Measurements from ENCODE around the gene HTT. TPM values are rescaled to one million over a fixed set of nuclear protein-coding genes. Genes with fewer than 3 reads are reported as not detected.
"Not testable (repeated sequence)": the region's sequence is repeated elsewhere in the genome, so short reads cannot be mapped to it uniquely, and the experiment has no call there.

Gene HTT
- polyA plus RNA-seq, 3 donors: 1.8 to 27.1 (median 3.0) TPM

- H3K4me1 ChIP-seq (ENCODE audit: control insufficient read depth in 1 of 2, insufficient read depth in 2 of 2, low read length in 2 of 2): no peaks in the 10 kb centered on the region
- H3K9ac ChIP-seq (ENCODE audit: insufficient read depth, low read length, poor library complexity, severe bottlenecking): no peak overlapping the region
- no peak overlapping the region for H2AFZ ChIP-seq (ENCODE audit: insufficient read depth, low read depth, low read length, poor library complexity, severe bottlenecking)
- WGBS (ENCODE audit: insufficient coverage): no CpG with 5 or more reads among the region's 2 CpGs
- H3K27me3 Mint-ChIP-seq (ENCODE audit: low read depth in 3 of 3): peaks cover 0 to 2% (median 0%) of the 10 kb centered on the region in 3 donors
- no peak for TF ChIP-seq CTCF (IDR thresholded peaks at IDR 0.05)
- H4K20me1 ChIP-seq (ENCODE audit: insufficient read depth, low read length): no peaks in the 10 kb centered on the region
- H3K4me3 ChIP-seq (replicated peaks in 1 of 3; ENCODE audit: low read depth in 2 of 3, low read length in 3 of 3): no peak overlapping the region
- H3K9me3 ChIP-seq (replicated peaks in 1 of 2; ENCODE audit: control insufficient read depth in 1 of 2, insufficient read depth in 1 of 2, low read length in 2 of 2): no peaks in the 10 kb centered on the region
- H3K4me3 Mint-ChIP-seq: no peak overlapping the region
- no peak overlapping the region for H3K4me2 ChIP-seq (replicated peaks; ENCODE audit: extremely low read depth, low read length, poor library complexity, severe bottlenecking)
- no peaks in the 10 kb centered on the region for H3K4me1 Mint-ChIP-seq
- no peak overlapping the region for H3K27ac Mint-ChIP-seq
- H3K79me2 ChIP-seq (ENCODE audit: insufficient read depth, low read length): no peaks in the 10 kb centered on the region
- H3K27ac ChIP-seq (ENCODE audit: low read depth in 1 of 2, low read length in 2 of 2): no peak overlapping the region
- peaks cover 79 to 93% of the 10 kb centered on the region in 2 donors for H3K36me3 Mint-ChIP-seq
- peaks cover 0 to 2% (median 0%) of the 10 kb centered on the region in 7 donors for H3K9me3 Mint-ChIP-seq
- no peak for DNase-seq
- H3K27me3 ChIP-seq (ENCODE audit: control insufficient read depth in 2 of 2, insufficient read depth in 2 of 2, low read length in 2 of 2): no peaks in the 10 kb centered on the region
- intact Hi-C loops (cut with micrococcal nuclease): no loop called here
- H3K36me3 ChIP-seq (replicated peaks in 1 of 2; ENCODE audit: control insufficient read depth in 1 of 2, insufficient read depth in 2 of 2, low read length in 2 of 2): peaks cover 90 to 98% of the 10 kb centered on the region in 2 donors
Measured at GRCh38 chr4:3145234-3145924, 70.9 kb downstream of the HTT start.

DNA sequence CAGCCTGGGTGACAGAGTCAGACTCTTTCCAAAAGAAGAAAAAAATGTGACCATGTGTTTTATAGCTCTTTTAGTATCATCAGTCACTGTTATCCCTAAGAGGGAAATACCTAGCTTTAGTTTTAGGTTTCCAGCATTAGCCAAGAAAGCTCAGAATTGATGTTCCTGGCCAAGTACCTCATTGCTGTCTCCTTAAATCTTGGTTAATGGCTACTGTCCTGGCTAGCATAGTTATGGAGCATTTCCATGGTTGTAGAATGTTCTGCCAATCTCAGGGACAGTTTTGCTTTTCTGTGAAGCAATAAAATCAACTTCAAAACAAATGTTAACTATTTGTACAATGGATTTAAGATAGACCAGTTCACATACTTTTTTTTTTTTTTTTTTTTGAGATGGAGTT, 74.4 kb downstream of the HTT start:
- Mint-ChIP-seq H3K27ac (no peak overlapping the region), H3K4me3 (no peak overlapping the region), H3K4me1 (no peaks in the 10 kb centered on the region), H3K9me3 (peaks cover 0 to 8% (median 0%) of the 10 kb centered on the region in 7 donors), H3K27me3 (ENCODE audit: low read depth in 3 of 3) (peaks cover 0 to 2% (median 0%) of the 10 kb centered on the region in 3 donors), H3K36me3 (peaks cover 84 to 99% of the 10 kb centered on the region in 2 donors)
- Histone ChIP-seq H3K4me3 (replicated peaks in 1 of 3; ENCODE audit: low read depth in 2 of 3, low read length in 3 of 3) (no peak overlapping the region), H4K20me1 (ENCODE audit: insufficient read depth, low read length) (no peaks in the 10 kb centered on the region), H3K79me2 (ENCODE audit: insufficient read depth, low read length) (no peaks in the 10 kb centered on the region), H3K36me3 (replicated peaks in 1 of 2; ENCODE audit: control insufficient read depth in 1 of 2, insufficient read depth in 2 of 2, low read length in 2 of 2) (peaks cover 92 to 100% of the 10 kb centered on the region in 2 donors), H3K27me3 (ENCODE audit: control insufficient read depth in 2 of 2, insufficient read depth in 2 of 2, low read length in 2 of 2) (no peaks in the 10 kb centered on the region), H3K9ac (ENCODE audit: insufficient read depth, low read length, poor library complexity, severe bottlenecking) (no peak overlapping the region), H3K9me3 (replicated peaks in 1 of 2; ENCODE audit: control insufficient read depth in 1 of 2, insufficient read depth in 1 of 2, low read length in 2 of 2) (no peaks in the 10 kb centered on the region), H3K4me2 (replicated peaks; ENCODE audit: extremely low read depth, low read length, poor library complexity, severe bottlenecking) (no peak overlapping the region), H2AFZ (ENCODE audit: insufficient read depth, low read depth, low read length, poor library complexity, severe bottlenecking) (no peak overlapping the region), H3K27ac (ENCODE audit: low read depth in 1 of 2, low read length in 2 of 2) (no peak overlapping the region), H3K4me1 (ENCODE audit: control insufficient read depth in 1 of 2, insufficient read depth in 2 of 2, low read length in 2 of 2) (no peaks in the 10 kb centered on the region)
- DNase-seq: no peak
- TF ChIP-seq CTCF (IDR thresholded peaks at IDR 0.05): no peak
- intact Hi-C loops (cut with micrococcal nuclease): no loop called here

DNA sequence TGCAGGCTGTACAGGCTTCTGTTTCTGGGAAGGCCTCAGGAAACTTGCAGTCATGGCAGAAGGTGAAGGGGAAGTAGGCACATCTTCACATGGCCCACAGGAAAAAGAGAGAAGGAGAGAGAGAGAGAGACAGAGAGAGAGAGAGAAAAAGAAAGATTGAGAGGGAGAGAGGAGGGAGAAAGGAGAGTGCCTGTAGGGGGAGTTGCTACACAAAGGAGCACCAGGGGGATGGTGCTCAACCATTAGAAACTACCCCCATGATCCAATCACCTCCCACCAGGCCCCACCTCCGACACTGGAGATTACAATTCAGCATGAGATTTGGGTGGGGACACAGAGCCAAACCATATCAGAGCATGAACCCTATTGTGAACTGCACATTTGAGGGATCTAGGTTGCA, 76.8 kb downstream of the HTT start:
- H3K4me3 Mint-ChIP-seq; H3K27me3 Mint-ChIP-seq (ENCODE audit: low read depth in 3 of 3); H2AFZ ChIP-seq (ENCODE audit: insufficient read depth, low read depth, low read length, poor library complexity, severe bottlenecking); H3K9me3 Mint-ChIP-seq; H3K4me1 ChIP-seq (ENCODE audit: control insufficient read depth in 1 of 2, insufficient read depth in 2 of 2, low read length in 2 of 2); H3K79me2 ChIP-seq (ENCODE audit: insufficient read depth, low read length); H3K9me3 ChIP-seq (replicated peaks in 1 of 2; ENCODE audit: control insufficient read depth in 1 of 2, insufficient read depth in 1 of 2, low read length in 2 of 2); H3K9ac ChIP-seq (ENCODE audit: insufficient read depth, low read length, poor library complexity, severe bottlenecking); H3K4me2 ChIP-seq (replicated peaks; ENCODE audit: extremely low read depth, low read length, poor library complexity, severe bottlenecking); H4K20me1 ChIP-seq (ENCODE audit: insufficient read depth, low read length); H3K4me1 Mint-ChIP-seq; H3K4me3 ChIP-seq (replicated peaks in 1 of 3; ENCODE audit: low read depth in 2 of 3, low read length in 3 of 3); intact Hi-C loops (cut with micrococcal nuclease); H3K27me3 ChIP-seq (ENCODE audit: control insufficient read depth in 2 of 2, insufficient read depth in 2 of 2, low read length in 2 of 2); DNase-seq; H3K27ac ChIP-seq (ENCODE audit: low read depth in 1 of 2, low read length in 2 of 2): not testable (repeated sequence)
- whole genome bisulfite sequencing (ENCODE audit: insufficient coverage): no CpG with 5 or more reads among the region's 1 CpG
- Mint-ChIP-seq H3K36me3 (peaks cover 80 to 93% of the 10 kb centered on the region in 2 donors), H3K27ac (peak overlapping the region in 3 of 7 donors; percentile 32 to 81 (median 75))
- peaks cover 84 to 97% of the 10 kb centered on the region in 2 donors for H3K36me3 ChIP-seq (replicated peaks in 1 of 2; ENCODE audit: control insufficient read depth in 1 of 2, insufficient read depth in 2 of 2, low read length in 2 of 2)
